Spleen (tissue), 3 donors: ENCODE results near the gene OXNAD1.
A peak's percentile ranks its signal among the peaks of the same experiment; 100 is the strongest.

ENCODE experiments used
- POLR2A ChIP-seq, 3 donors: fragments of 450-650 bp; IDR thresholded peaks; one replicate each; pipeline ENCODE4 v1.5.1; 2017; ENCODE audit warnings: antibody characterized with exemption in 3 of 3, mild to moderate bottlenecking in 1 of 3
- POLR2AphosphoS5 ChIP-seq, 3 donors: sonication (generic); formaldehyde crosslinking; IDR thresholded peaks; one replicate each; pipeline ENCODE4 v1.5.1; 2017; ENCODE audit warnings: antibody characterized with exemption in 3 of 3

DNA sequence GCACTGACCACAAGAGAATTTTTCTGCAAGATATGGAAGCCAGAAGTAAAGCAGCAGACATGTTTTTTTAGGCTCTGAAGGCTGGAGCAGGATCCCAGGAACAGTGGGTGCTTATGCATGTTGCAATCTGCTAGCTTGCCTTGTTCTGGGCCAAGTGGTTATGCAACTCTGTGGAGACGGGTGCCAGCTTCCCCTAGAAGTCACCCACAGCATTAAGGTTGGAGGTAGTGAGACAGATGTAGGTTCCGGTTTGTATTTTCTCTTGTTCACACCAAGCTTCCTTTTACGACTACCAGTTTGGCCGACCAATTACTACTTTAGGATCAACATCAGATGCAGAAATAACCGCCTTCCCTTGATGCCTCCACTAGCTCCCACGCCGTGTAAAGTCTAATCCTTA, 11.4 kb upstream of the OXNAD1 start:
- no peak for TF ChIP-seq POLR2A (IDR thresholded peaks at IDR 0.05)
- peak in 1 of 3 donors; percentile 61 for TF ChIP-seq POLR2AphosphoS5 (IDR thresholded peaks at IDR 0.05)
